Measurements from ENCODE around the gene RAP1B. TPM values are rescaled to one million over a fixed set of nuclear protein-coding genes. Genes with fewer than 3 reads are reported as not detected.

Gene RAP1B
- total and polyA plus RNA-seq, 9 of the 15 experiments (the other 6 are each of a cell fraction or from before 2014, with no cell fraction given): 107 to 309 (median 170) TPM

- TF ChIP-seq ZNF639 (CRISPR knock-in tag; conservative IDR thresholded peaks at IDR 0.05 in 1 of 2, IDR thresholded peaks at IDR 0.05 in 1 of 2) (no peak), CXXC5 (CRISPR knock-in tag; IDR thresholded peaks at IDR 0.05) (no peak), TAF15 (IDR thresholded peaks at IDR 0.05; ENCODE audit: low read depth, low read length) (no peak), GTF2F1 (IDR thresholded peaks at IDR 0.05; ENCODE audit: low read depth, low read length) (no peak), HDAC3 (IDR thresholded peaks at IDR 0.05; ENCODE audit: borderline replicate concordance, partially characterized antibody) (no peak), KLF6 (CRISPR knock-in tag; IDR thresholded peaks at IDR 0.05; ENCODE audit: borderline replicate concordance) (no peak), GTF2E2 (tag; IDR thresholded peaks at IDR 0.05) (no peak)
Measured at GRCh38 chr12:68646484-68646883, 35.8 kb downstream of the RAP1B start (continued).

- in situ Hi-C loops (cut with MboI): no loop called here
- H3K4me2 ChIP-seq (ENCODE audit: insufficient read depth, low read length): no peak overlapping the region
- TF ChIP-seq PKNOX1 (IDR thresholded peaks at IDR 0.05) (peak; percentile 78), FOXP1 (CRISPR knock-in tag; IDR thresholded peaks at IDR 0.05) (no peak)
- no peak overlapping the region for H3K4me3 ChIP-seq
- no peak overlapping the region for H2AFZ ChIP-seq (ENCODE audit: low read depth, low read length)
- CTCF ChIA-PET (ENCODE audit: low intra/inter-chr PET ratio): no interaction called here
- FAIRE-seq (no peak), DNase-seq (ENCODE audit: extremely low read depth in 1 of 4, low spot score in 3 of 4) (no peak), ATAC-seq (no peak)
- peaks cover 88% of the 10 kb centered on the region for H3K79me2 ChIP-seq (ENCODE audit: control insufficient read depth, insufficient read depth, low read length)
- peaks cover 61% of the 10 kb centered on the region for H3K36me3 ChIP-seq (ENCODE audit: control insufficient read depth, insufficient read depth, low read length)
- no peak overlapping the region for H3K27ac ChIP-seq (ENCODE audit: extremely low read depth, low read depth, low read length)
- no peaks in the 10 kb centered on the region for H3K27me3 ChIP-seq (ENCODE audit: control insufficient read depth in 2 of 2, insufficient read depth in 2 of 2, low read length in 2 of 2)
- no peaks in the 10 kb centered on the region for H3K9me3 ChIP-seq (replicated peaks; ENCODE audit: control insufficient read depth, insufficient read depth, low read depth, low read length)
- peaks cover 12% of the 10 kb centered on the region; the same call in 1 of the 2 replicates for H4K20me1 ChIP-seq (replicated peaks; ENCODE audit: control insufficient read depth, insufficient read depth, low read length)
- no TSS peak for BruUV-seq (replicated peaks)
- WGBS (ENCODE audit: insufficient coverage, low coverage, missing lambda C conversion rate): 83% methylated on average over 1 of the region's 1 CpG
- POLR2A ChIA-PET: interaction anchor here (0.6 kb wide), 2 partner anchors 22 to 91 kb away, joined by 3 read pairs; no protein-coding TSS in a partner anchor
- no peaks in the 10 kb centered on the region for H3K4me1 ChIP-seq (replicated peaks in 1 of 2; ENCODE audit: control insufficient read depth in 2 of 2, insufficient read depth in 2 of 2, low read length in 2 of 2)
- no peaks in the 10 kb centered on the region for H3K9me1 ChIP-seq (ENCODE audit: control insufficient read depth, insufficient read depth, low read length)
- H3K9ac ChIP-seq (ENCODE audit: insufficient read depth in 1 of 2, low read depth in 2 of 2, low read length in 2 of 2): no peak overlapping the region
- intact Hi-C loops (cut with micrococcal nuclease): no loop called here
Measured at GRCh38 chr12:68647507-68647906, 36.8 kb downstream of the RAP1B start.

All from K562 (cell line).